Tibial artery (tissue), 4 donors: ENCODE data around the gene RAB31.
A peak's percentile ranks its signal among the peaks of the same experiment; 100 is the strongest.

Experiments
- DNase-seq, 2 donors: peaks; one replicate each; pipeline ENCODE4 v3.0.0-alpha.2; 2019
- H3K27ac ChIP-seq, 2 donors: fragments of 200-600 bp; sonication (generic) in 1 of 2; 1 replicate in 1 of 2; 2 replicates in 1 of 2; pipeline ENCODE4 v1.5.1; 2018 to 2019; ENCODE audit warnings: mild to moderate bottlenecking in 1 of 2
- H3K27me3 ChIP-seq, 2 donors: fragments of 200-600 bp; sonication (generic) in 1 of 2; one replicate each; pipeline versions ENCODE4 v1.5.1 to v1.6.0; 2016 to 2019
- H3K36me3 ChIP-seq, 3 donors: fragments of 200-600 bp; sonication (generic) in 2 of 3; one replicate each; pipeline ENCODE4 v1.5.1; 2016 to 2019; ENCODE audit warnings: mild to moderate bottlenecking in 2 of 3
- H3K4me1 ChIP-seq, 4 donors: fragments of 200-600 bp; sonication (generic) in 2 of 4; 1 replicate in 3 of 4; 2 replicates in 1 of 4; pipeline ENCODE4 v1.5.1; 2016 to 2019
- H3K4me3 ChIP-seq, 2 donors: fragments of 200-600 bp; sonication (generic) in 1 of 2; 1 replicate in 1 of 2; 2 replicates in 1 of 2; pipeline ENCODE4 v1.5.1; 2018 to 2019; ENCODE audit warnings: mild to moderate bottlenecking in 2 of 2
- H3K9me3 ChIP-seq, 3 donors: fragments of 200-600 bp; sonication (generic) in 1 of 3; one replicate each; pipeline ENCODE4 v1.5.1; 2016 to 2019
- intact Hi-C: fragments of 100-400 bp; cut with DNase I; formaldehyde crosslinking; loops from one replicate; pipeline ENCODE4 v1.15.0; 2023; ENCODE audit warnings: low total_unique reads
- TF ChIP-seq, protein P1 (sequence below), 2 experiments: fragments of 200-600 bp in 1 of 2; fragments of 450-650 bp in 1 of 2; IDR thresholded peaks; one replicate each; pipeline ENCODE4 v1.5.1; 2017 to 2019; ENCODE audit warnings: antibody characterized with exemption in 2 of 2, mild to moderate bottlenecking in 1 of 2, moderate library complexity in 1 of 2

The RAB31 gene

DNA sequence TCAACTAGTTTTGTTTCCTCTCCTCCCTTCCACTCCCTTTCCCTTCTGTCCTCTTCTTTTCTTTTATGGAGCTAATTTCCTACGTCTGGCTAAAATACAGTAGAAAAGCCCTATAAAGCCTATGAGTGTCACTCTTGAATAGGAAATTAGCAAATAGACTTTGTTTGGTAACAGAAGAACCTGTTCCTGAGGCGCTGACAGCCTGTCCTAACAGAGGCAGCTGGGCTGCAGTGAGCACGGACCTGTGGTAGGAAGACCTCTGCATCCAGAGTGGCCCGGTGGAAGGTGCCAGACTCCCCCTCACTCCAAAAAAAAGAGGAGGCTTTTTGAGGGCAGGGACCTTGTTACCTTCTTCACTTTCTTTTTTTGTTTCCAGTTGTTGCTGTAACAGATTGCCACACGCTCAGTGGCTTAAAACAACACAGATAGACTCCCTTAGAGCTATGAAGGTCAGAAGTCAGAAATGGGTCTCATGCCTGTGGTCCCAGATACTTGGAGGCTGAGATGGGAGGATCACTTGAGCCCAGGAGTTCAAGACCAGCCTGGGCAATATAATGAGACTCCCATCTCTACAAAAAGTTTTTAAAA, 96.5 kb downstream of the RAB31 start:
- intact Hi-C loops = loop anchor here (10.0 kb wide), 1 partner anchor 110 kb away; the partner anchor contains the start of gene VAPA
- no peaks in the 10 kb centered on the region for H3K36me3 ChIP-seq
- peaks cover 0 to 85% (median 46%) of the 10 kb centered on the region in 4 donors for H3K4me1 ChIP-seq
- no peak for DNase-seq
- H3K9me3 ChIP-seq = no peaks in the 10 kb centered on the region
- peak overlapping the region; percentile 67 to 78 for H3K27ac ChIP-seq
- TF ChIP-seq, protein P1, sequence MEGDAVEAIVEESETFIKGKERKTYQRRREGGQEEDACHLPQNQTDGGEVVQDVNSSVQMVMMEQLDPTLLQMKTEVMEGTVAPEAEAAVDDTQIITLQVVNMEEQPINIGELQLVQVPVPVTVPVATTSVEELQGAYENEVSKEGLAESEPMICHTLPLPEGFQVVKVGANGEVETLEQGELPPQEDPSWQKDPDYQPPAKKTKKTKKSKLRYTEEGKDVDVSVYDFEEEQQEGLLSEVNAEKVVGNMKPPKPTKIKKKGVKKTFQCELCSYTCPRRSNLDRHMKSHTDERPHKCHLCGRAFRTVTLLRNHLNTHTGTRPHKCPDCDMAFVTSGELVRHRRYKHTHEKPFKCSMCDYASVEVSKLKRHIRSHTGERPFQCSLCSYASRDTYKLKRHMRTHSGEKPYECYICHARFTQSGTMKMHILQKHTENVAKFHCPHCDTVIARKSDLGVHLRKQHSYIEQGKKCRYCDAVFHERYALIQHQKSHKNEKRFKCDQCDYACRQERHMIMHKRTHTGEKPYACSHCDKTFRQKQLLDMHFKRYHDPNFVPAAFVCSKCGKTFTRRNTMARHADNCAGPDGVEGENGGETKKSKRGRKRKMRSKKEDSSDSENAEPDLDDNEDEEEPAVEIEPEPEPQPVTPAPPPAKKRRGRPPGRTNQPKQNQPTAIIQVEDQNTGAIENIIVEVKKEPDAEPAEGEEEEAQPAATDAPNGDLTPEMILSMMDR (IDR thresholded peaks at IDR 0.05) = no peak
- H3K4me3 ChIP-seq = no peak overlapping the region
- H3K27me3 ChIP-seq = no peaks in the 10 kb centered on the region

DNA sequence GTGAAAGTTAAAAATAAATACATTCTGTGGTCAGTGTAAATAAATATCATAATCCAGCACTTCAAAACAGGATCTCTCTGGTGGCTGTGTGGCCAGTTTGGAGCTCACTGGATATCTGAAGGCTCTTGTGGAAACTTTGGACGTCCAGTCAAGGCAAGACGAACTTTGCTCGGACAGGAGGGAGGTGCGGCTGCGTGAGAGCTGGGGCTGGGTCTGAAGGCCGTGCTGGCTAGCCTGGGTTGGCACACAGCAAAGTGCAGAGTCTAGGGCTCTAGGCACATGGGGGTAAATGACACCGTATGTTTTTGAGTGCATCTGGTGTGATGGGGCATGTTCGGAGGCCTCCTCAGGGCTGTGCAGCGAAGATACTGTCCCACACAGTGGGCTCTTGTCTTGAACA, 98.8 kb downstream of the RAB31 start:
- peak overlapping the region; percentile 26 to 34 for H3K27ac ChIP-seq

DNA sequence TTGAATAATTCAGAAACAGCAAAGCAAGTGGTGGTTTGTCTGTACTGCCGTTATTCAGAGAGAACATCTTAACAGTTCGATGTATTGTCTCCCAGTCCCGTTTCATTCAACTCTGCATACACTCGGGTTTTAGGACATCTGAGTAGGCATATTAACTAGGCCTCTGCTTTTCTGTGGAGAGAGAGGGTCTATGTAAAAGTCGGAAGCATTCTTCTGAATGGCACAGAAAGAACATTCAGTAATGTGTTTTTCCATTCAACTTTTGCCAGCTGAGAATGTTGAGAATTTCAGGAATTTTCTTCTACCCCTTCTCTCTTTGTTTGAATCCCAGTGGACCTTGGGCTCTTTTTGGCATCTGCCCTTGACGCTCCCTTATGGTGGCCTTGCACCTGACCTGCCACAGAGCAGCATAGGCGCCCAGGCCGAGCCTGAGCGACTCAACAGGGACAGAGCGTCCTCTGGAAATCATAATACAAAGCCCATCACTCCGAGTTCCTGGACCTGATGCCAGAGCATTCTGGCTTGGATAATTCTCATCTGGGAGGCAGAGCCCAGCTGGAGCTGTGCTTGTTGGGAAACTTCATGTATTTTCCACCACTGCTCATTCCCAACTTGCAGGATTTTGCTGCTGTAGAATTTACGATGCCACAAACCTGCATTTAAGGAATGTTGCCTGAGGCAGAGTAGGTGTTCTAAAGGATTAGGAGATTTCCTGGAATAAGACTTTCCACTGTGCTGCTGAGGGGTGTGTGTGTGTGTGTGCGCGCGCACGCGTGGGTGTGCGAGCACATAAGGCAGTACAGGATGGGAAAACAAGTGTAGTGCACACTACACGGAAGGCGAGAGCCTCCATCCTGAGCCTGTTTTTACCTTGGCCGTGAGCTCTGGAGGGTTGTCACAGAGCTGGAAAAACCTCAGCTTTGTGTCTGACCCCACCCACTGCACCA, 100.5 kb downstream of the RAB31 start:
- Histone ChIP-seq H3K4me1 (peaks cover 0 to 90% (median 51%) of the 10 kb centered on the region in 4 donors), H3K4me3 (no peak overlapping the region), H3K36me3 (no peaks in the 10 kb centered on the region), H3K9me3 (no peaks in the 10 kb centered on the region), H3K27ac (peak overlapping the region; percentile 65 to 71), H3K27me3 (no peaks in the 10 kb centered on the region)
- intact Hi-C loops = loop anchor here (10.0 kb wide), 1 partner anchor 106 kb away; the partner anchor contains the start of gene VAPA
- DNase-seq = peak in 1 of 2 donors; percentile 69
- TF ChIP-seq, protein P1 (IDR thresholded peaks at IDR 0.05) = no peak

More for the DNA sequence above, 98.8 kb downstream of the RAB31 start:
- peaks cover 0 to 93% (median 62%) of the 10 kb centered on the region in 4 donors for H3K4me1 ChIP-seq
- H3K9me3 ChIP-seq = no peaks in the 10 kb centered on the region
- intact Hi-C loops = loop anchor here (10.0 kb wide), 1 partner anchor 108 kb away; the partner anchor contains the start of gene VAPA
- no peak overlapping the region for H3K4me3 ChIP-seq
- TF ChIP-seq, protein P1 (IDR thresholded peaks at IDR 0.05) = no peak
- DNase-seq = no peak
- H3K27me3 ChIP-seq = no peaks in the 10 kb centered on the region
- H3K36me3 ChIP-seq = no peaks in the 10 kb centered on the region

- H3K27me3 ChIP-seq = no peaks in the 10 kb centered on the region
- intact Hi-C loops = loop anchor here (10.0 kb wide), 1 partner anchor 105 kb away; the partner anchor contains the start of gene VAPA
Measured at GRCh38 chr18:9809697-9810096, 101.6 kb downstream of the RAB31 start.

DNA sequence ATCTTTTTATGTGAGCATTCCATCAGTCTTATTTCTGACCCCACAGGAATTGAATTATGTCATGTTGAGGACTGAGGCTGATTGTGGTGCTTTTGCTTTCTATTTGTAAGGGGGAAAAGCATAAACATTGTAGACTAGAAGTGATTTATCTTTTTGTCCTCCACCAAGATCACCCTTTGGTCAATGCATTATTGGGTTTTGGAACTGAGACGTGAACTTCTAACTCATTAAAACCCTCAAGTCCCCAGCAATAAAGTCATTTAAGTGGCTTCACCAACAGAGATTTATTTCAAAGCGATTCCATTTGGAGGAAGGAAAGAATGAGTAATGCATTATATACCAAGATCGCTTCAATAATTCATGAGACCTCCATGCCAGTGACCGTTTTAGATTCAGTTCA, 102.2 kb downstream of the RAB31 start:
- Histone ChIP-seq H3K4me1 (peaks cover 0 to 88% (median 42%) of the 10 kb centered on the region in 4 donors), H3K27me3 (no peaks in the 10 kb centered on the region), H3K36me3 (no peaks in the 10 kb centered on the region), H3K9me3 (no peaks in the 10 kb centered on the region), H3K4me3 (no peak overlapping the region), H3K27ac (peak overlapping the region; percentile 65 to 71)
- intact Hi-C loops = no loop called here
- no peak for DNase-seq
- TF ChIP-seq, protein P1 (IDR thresholded peaks at IDR 0.05) = no peak

More at GRCh38 chr18:9809697-9810096, 101.6 kb downstream of the RAB31 start:
- Histone ChIP-seq H3K9me3 (no peaks in the 10 kb centered on the region), H3K4me3 (no peak overlapping the region), H3K36me3 (no peaks in the 10 kb centered on the region), H3K27ac (peak overlapping the region; percentile 65 to 71), H3K4me1 (peaks cover 0 to 90% (median 42%) of the 10 kb centered on the region in 4 donors)
- DNase-seq = no peak
- TF ChIP-seq, protein P1 (IDR thresholded peaks at IDR 0.05) = no peak
